HepG2 (cell line): Measurements from ENCODE around the gene JMJD4. TPM values are rescaled to one million over a fixed set of nuclear protein-coding genes. Genes with fewer than 3 reads are reported as not detected.

ENCODE experiments used
- ARID2 ChIP-seq: sonication (generic); formaldehyde crosslinking; IDR thresholded peaks from 2 replicates; pipeline ENCODE4 v1.8.1; 2022; ENCODE audit warnings: mild to moderate bottlenecking, missing genetic modification reagents, borderline replicate concordance
- CHD2 ChIP-seq: IDR thresholded peaks from 2 replicates; pipeline ENCODE4 v1.6.1; 2011; ENCODE audit warnings: low read depth, low read length, improper control_type of control experiment
- REPIN1 ChIP-seq: sonication (generic); formaldehyde crosslinking; IDR thresholded peaks from 2 replicates; pipeline ENCODE4 v1.8.0; 2022; ENCODE audit warnings: missing genetic modification reagents, low read depth, mild to moderate bottlenecking, borderline replicate concordance
- polyA plus RNA-seq, 8 experiments: library from polyadenylated mRNA; depleted of rRNA in 3 of 8; stranded (reverse) in 7 of 8; unstranded in 1 of 8; fragments of >200 nt; fragmentation: Illumina TruSeq in 4 of 8; extraction: Trizol in 4 of 8; gene quantifications; 2 replicates each; pipeline versions ENCODE4 v1.2.1 to v1.2.3, GENCODE V29; 2011 to 2016; ENCODE audit warnings: low read depth in 4 of 8, missing spikeins in 1 of 8, mixed read lengths in 1 of 8; ENCODE audit not compliant: insufficient read depth in 1 of 8
- total RNA-seq, 5 experiments: library from RNA; depleted of rRNA; stranded (reverse); fragments of >200 nt; fragmentation: Illumina TruSeq; extraction: Trizol; gene quantifications; 2 replicates each; pipeline ENCODE4 v1.2.3, GENCODE V29; 2016; ENCODE audit warnings: low read depth in 1 of 5
- TF ChIP-seq, protein P1 (sequence below): sonication (generic); formaldehyde crosslinking; IDR thresholded peaks from 2 replicates; pipeline ENCODE4 v1.5.1; 2020; ENCODE audit warnings: missing genetic modification reagents, mild to moderate bottlenecking, borderline replicate concordance
- TF ChIP-seq, protein P2 (sequence below), 2 experiments: sonication (generic) in 1 of 2; formaldehyde crosslinking in 1 of 2; IDR thresholded peaks; 2 replicates each; pipeline versions ENCODE4 v1.4.0 to v1.6.1; 2016 to 2020; ENCODE audit warnings: borderline replicate concordance in 1 of 2, low read depth in 1 of 2, mild to moderate bottlenecking in 1 of 2, missing genetic modification reagents in 1 of 2
- TF ChIP-seq, protein P3 (sequence below): sonication (generic); formaldehyde crosslinking; IDR thresholded peaks from 2 replicates; pipeline ENCODE4 v1.9.0; 2021; ENCODE audit warnings: mild to moderate bottlenecking, missing genetic modification reagents
- TF ChIP-seq, protein P4 (sequence below): sonication (generic); formaldehyde crosslinking; IDR thresholded peaks from 2 replicates; pipeline ENCODE4 v1.5.0; 2020; ENCODE audit warnings: missing genetic modification reagents
- TF ChIP-seq, protein P5 (sequence below): sonication (generic); formaldehyde crosslinking; IDR thresholded peaks from 2 replicates; pipeline ENCODE4 v1.5.1; 2020; ENCODE audit warnings: mild to moderate bottlenecking, moderate library complexity, missing genetic modification reagents
- TF ChIP-seq, protein P6 (sequence below): IDR thresholded peaks from 2 replicates; pipeline ENCODE4 v1.6.1; 2012; ENCODE audit warnings: inconsistent platforms

Gene JMJD4
- total and polyA plus RNA-seq, 2 of the 13 experiments (the other 11 are each of a cell fraction or from before 2014, with no cell fraction given), result 10.2 to 29.0 TPM

DNA sequence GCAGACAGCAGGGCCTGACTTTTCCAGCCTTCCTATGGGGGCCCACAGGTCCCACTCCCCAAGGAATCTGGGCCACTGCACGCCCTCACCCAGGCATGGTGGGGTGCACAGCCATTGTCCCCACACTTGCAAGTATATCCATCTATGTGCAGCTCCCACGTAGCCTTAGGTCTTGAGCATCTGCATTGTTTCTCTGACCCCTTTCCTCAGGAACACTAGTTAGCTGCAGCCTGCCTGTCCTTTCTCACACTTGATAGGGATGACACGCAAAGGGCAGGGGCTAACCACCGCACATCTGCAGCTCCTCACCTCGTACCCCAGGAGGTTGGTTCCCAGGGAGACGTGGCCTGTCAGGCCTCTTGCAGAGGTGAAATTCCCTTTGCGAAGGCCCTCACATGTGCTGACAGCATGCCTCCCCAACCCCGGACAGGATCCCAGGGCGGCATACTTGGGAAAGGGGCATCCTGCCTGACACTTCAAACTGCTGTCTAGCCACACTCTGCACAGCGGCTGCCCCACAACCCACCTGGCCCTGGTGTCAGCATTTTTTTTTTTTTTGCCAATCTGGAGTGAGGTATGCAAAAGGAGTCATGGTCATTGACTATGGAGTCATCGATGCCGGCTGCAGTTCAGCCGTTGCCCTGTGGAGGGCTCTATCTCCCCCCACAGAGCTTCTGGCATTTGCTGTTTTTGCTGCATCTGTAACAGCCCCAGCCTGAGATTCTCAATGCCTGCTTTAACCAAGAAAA lies 5.0 kb downstream of the JMJD4 start (continued):
- TF ChIP-seq, protein P1, sequence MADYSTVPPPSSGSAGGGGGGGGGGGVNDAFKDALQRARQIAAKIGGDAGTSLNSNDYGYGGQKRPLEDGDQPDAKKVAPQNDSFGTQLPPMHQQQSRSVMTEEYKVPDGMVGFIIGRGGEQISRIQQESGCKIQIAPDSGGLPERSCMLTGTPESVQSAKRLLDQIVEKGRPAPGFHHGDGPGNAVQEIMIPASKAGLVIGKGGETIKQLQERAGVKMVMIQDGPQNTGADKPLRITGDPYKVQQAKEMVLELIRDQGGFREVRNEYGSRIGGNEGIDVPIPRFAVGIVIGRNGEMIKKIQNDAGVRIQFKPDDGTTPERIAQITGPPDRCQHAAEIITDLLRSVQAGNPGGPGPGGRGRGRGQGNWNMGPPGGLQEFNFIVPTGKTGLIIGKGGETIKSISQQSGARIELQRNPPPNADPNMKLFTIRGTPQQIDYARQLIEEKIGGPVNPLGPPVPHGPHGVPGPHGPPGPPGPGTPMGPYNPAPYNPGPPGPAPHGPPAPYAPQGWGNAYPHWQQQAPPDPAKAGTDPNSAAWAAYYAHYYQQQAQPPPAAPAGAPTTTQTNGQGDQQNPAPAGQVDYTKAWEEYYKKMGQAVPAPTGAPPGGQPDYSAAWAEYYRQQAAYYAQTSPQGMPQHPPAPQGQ (CRISPR knock-in tag), result no peak
- TF ChIP-seq, protein P2, sequence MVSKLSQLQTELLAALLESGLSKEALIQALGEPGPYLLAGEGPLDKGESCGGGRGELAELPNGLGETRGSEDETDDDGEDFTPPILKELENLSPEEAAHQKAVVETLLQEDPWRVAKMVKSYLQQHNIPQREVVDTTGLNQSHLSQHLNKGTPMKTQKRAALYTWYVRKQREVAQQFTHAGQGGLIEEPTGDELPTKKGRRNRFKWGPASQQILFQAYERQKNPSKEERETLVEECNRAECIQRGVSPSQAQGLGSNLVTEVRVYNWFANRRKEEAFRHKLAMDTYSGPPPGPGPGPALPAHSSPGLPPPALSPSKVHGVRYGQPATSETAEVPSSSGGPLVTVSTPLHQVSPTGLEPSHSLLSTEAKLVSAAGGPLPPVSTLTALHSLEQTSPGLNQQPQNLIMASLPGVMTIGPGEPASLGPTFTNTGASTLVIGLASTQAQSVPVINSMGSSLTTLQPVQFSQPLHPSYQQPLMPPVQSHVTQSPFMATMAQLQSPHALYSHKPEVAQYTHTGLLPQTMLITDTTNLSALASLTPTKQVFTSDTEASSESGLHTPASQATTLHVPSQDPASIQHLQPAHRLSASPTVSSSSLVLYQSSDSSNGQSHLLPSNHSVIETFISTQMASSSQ (IDR thresholded peaks at IDR 0.05; ENCODE audit: low read depth), result no peak
- TF ChIP-seq, protein P2 (CRISPR knock-in tag; IDR thresholded peaks at IDR 0.05; ENCODE audit: borderline replicate concordance), result peak; percentile 41; the same call in 1 of the 2 replicates
- TF ChIP-seq, protein P3, sequence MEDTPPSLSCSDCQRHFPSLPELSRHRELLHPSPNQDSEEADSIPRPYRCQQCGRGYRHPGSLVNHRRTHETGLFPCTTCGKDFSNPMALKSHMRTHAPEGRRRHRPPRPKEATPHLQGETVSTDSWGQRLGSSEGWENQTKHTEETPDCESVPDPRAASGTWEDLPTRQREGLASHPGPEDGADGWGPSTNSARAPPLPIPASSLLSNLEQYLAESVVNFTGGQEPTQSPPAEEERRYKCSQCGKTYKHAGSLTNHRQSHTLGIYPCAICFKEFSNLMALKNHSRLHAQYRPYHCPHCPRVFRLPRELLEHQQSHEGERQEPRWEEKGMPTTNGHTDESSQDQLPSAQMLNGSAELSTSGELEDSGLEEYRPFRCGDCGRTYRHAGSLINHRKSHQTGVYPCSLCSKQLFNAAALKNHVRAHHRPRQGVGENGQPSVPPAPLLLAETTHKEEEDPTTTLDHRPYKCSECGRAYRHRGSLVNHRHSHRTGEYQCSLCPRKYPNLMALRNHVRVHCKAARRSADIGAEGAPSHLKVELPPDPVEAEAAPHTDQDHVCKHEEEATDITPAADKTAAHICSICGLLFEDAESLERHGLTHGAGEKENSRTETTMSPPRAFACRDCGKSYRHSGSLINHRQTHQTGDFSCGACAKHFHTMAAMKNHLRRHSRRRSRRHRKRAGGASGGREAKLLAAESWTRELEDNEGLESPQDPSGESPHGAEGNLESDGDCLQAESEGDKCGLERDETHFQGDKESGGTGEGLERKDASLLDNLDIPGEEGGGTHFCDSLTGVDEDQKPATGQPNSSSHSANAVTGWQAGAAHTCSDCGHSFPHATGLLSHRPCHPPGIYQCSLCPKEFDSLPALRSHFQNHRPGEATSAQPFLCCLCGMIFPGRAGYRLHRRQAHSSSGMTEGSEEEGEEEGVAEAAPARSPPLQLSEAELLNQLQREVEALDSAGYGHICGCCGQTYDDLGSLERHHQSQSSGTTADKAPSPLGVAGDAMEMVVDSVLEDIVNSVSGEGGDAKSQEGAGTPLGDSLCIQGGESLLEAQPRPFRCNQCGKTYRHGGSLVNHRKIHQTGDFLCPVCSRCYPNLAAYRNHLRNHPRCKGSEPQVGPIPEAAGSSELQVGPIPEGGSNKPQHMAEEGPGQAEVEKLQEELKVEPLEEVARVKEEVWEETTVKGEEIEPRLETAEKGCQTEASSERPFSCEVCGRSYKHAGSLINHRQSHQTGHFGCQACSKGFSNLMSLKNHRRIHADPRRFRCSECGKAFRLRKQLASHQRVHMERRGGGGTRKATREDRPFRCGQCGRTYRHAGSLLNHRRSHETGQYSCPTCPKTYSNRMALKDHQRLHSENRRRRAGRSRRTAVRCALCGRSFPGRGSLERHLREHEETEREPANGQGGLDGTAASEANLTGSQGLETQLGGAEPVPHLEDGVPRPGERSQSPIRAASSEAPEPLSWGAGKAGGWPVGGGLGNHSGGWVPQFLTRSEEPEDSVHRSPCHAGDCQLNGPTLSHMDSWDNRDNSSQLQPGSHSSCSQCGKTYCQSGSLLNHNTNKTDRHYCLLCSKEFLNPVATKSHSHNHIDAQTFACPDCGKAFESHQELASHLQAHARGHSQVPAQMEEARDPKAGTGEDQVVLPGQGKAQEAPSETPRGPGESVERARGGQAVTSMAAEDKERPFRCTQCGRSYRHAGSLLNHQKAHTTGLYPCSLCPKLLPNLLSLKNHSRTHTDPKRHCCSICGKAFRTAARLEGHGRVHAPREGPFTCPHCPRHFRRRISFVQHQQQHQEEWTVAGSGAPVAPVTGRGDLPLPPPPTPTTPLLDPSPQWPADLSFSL (CRISPR knock-in tag), result no peak
- TF ChIP-seq, protein P4, sequence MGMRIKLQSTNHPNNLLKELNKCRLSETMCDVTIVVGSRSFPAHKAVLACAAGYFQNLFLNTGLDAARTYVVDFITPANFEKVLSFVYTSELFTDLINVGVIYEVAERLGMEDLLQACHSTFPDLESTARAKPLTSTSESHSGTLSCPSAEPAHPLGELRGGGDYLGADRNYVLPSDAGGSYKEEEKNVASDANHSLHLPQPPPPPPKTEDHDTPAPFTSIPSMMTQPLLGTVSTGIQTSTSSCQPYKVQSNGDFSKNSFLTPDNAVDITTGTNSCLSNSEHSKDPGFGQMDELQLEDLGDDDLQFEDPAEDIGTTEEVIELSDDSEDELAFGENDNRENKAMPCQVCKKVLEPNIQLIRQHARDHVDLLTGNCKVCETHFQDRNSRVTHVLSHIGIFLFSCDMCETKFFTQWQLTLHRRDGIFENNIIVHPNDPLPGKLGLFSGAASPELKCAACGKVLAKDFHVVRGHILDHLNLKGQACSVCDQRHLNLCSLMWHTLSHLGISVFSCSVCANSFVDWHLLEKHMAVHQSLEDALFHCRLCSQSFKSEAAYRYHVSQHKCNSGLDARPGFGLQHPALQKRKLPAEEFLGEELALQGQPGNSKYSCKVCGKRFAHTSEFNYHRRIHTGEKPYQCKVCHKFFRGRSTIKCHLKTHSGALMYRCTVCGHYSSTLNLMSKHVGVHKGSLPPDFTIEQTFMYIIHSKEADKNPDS, result no peak
- no peak for TF ChIP-seq CHD2
- TF ChIP-seq, protein P5, sequence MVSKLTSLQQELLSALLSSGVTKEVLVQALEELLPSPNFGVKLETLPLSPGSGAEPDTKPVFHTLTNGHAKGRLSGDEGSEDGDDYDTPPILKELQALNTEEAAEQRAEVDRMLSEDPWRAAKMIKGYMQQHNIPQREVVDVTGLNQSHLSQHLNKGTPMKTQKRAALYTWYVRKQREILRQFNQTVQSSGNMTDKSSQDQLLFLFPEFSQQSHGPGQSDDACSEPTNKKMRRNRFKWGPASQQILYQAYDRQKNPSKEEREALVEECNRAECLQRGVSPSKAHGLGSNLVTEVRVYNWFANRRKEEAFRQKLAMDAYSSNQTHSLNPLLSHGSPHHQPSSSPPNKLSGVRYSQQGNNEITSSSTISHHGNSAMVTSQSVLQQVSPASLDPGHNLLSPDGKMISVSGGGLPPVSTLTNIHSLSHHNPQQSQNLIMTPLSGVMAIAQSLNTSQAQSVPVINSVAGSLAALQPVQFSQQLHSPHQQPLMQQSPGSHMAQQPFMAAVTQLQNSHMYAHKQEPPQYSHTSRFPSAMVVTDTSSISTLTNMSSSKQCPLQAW (CRISPR knock-in tag), result peak; percentile 13; the same call in 1 of the 2 replicates
- TF ChIP-seq ARID2 (CRISPR knock-in tag), result no peak
- peak; percentile 37; the same call in 1 of the 2 replicates for TF ChIP-seq REPIN1
- TF ChIP-seq, protein P6, sequence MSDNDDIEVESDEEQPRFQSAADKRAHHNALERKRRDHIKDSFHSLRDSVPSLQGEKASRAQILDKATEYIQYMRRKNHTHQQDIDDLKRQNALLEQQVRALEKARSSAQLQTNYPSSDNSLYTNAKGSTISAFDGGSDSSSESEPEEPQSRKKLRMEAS, result peak; percentile 8; the same call in 1 of the 2 replicates
